ENCODE data around the gene SLC7A6. TPM values are rescaled to one million over a fixed set of nuclear protein-coding genes. Genes with fewer than 3 reads are reported as not detected.

Gene SLC7A6
- total and polyA plus RNA-seq, 5 donors from 2014 or later, result 10.7 to 141 (median 18.8) TPM

DNA sequence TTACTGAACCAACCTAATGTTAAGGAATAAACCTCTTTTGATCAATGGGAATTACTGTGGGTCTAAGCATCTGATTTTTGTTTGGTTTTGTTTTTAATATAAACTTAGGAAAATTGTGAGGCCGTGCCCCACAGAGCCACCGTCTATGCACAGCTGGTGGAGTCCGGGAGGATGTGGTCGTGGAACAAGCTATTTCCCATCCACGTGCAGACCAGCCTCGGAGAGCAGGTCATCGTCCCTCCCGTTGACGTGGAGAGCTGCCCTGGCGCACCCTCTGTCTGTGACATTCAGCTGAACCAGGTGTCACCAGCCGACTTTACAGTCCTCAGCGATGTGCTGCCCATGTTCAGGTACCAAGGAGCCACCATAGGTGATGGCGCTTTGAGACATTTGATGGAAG lies 74.9 kb downstream of the SLC7A6 start:
- Mint-ChIP-seq H3K27ac (no peak overlapping the region), H3K4me1 (peaks cover 0 to 4% (median under 1%) of the 10 kb centered on the region in 4 donors), H3K36me3 (peaks cover 55% of the 10 kb centered on the region), H3K27me3 (no peaks in the 10 kb centered on the region), H3K4me3 (no peak overlapping the region), H3K9me3 (no peaks in the 10 kb centered on the region)
- no peaks in the 10 kb centered on the region for H3K9me3 ChIP-seq (ENCODE audit: control insufficient read depth in 2 of 2, low read length in 2 of 2)
- H3K4me1 ChIP-seq (ENCODE audit: control insufficient read depth, insufficient read depth, low read length, poor library complexity, severe bottlenecking), result no peaks in the 10 kb centered on the region
- no peak overlapping the region for H3K27ac ChIP-seq (ENCODE audit: insufficient read depth, low read length, poor library complexity, severe bottlenecking)
- DNase-seq (no peak), ATAC-seq (ENCODE audit: low read depth in 2 of 2) (no peak)
- no peaks in the 10 kb centered on the region for H3K27me3 ChIP-seq (ENCODE audit: control insufficient read depth, insufficient read depth, low read length)
- no peak overlapping the region for H3K4me3 ChIP-seq (ENCODE audit: low read depth, low read length)
- peaks cover 57% of the 10 kb centered on the region for H3K36me3 ChIP-seq (ENCODE audit: control insufficient read depth, insufficient read depth, low read length)

GRCh38 chr16:68342620-68343019 lies 78.3 kb downstream of the SLC7A6 start:
- Mint-ChIP-seq H3K4me1 (peaks cover 0 to 3% (median 1%) of the 10 kb centered on the region in 4 donors), H3K4me3 (no peak overlapping the region), H3K27me3 (no peaks in the 10 kb centered on the region), H3K27ac (no peak overlapping the region), H3K9me3 (no peaks in the 10 kb centered on the region), H3K36me3 (peaks cover 54% of the 10 kb centered on the region)
- H3K4me3 ChIP-seq (ENCODE audit: low read depth, low read length), result no peak overlapping the region
- H3K4me1 ChIP-seq (ENCODE audit: control insufficient read depth, insufficient read depth, low read length, poor library complexity, severe bottlenecking), result no peaks in the 10 kb centered on the region
- DNase-seq (no peak), ATAC-seq (ENCODE audit: low read depth in 2 of 2) (no peak)
- H3K9me3 ChIP-seq (ENCODE audit: control insufficient read depth in 2 of 2, low read length in 2 of 2), result no peaks in the 10 kb centered on the region
- H3K27ac ChIP-seq (ENCODE audit: insufficient read depth, low read length, poor library complexity, severe bottlenecking), result no peak overlapping the region
- H3K36me3 ChIP-seq (ENCODE audit: control insufficient read depth, insufficient read depth, low read length), result peaks cover 77% of the 10 kb centered on the region
- H3K27me3 ChIP-seq (ENCODE audit: control insufficient read depth, insufficient read depth, low read length), result no peaks in the 10 kb centered on the region

DNA sequence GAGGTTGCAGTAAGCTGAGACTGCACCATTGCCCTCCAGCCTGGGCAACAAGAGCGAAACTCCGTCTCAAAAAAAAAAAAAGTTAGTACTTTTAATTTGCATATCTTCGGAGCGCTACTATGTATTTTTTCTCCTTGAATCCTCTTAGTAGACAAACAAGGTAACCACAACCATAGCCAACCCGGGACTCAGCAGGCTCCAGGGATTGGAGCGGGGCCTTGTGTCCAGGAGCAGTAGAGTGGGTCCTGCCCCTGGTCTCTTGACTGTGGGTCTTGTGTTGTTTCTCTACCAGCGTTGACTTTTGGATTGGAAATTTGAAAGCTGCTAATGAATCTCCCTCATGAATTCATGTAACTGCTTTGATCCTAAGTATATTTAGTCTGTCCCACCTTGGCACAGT lies 78.8 kb downstream of the SLC7A6 start:
- DNase-seq, result no peak
- Histone ChIP-seq H3K27ac (ENCODE audit: insufficient read depth, low read length, poor library complexity, severe bottlenecking) (no peak overlapping the region), H3K36me3 (ENCODE audit: control insufficient read depth, insufficient read depth, low read length) (peaks cover 77% of the 10 kb centered on the region), H3K4me1 (ENCODE audit: control insufficient read depth, insufficient read depth, low read length, poor library complexity, severe bottlenecking) (no peaks in the 10 kb centered on the region), H3K9me3 (ENCODE audit: control insufficient read depth in 2 of 2, low read length in 2 of 2) (no peaks in the 10 kb centered on the region), H3K27me3 (ENCODE audit: control insufficient read depth, insufficient read depth, low read length) (no peaks in the 10 kb centered on the region), H3K4me3 (ENCODE audit: low read depth, low read length) (no peak overlapping the region)
- Mint-ChIP-seq H3K9me3 (no peaks in the 10 kb centered on the region), H3K4me3 (no peak overlapping the region), H3K27me3 (no peaks in the 10 kb centered on the region), H3K27ac (peak overlapping the region in 1 of 3 donors; percentile 38), H3K36me3 (peaks cover 54% of the 10 kb centered on the region), H3K4me1 (peaks cover 0 to 3% (median 3%) of the 10 kb centered on the region in 4 donors)
- no peak for ATAC-seq (ENCODE audit: low read depth in 2 of 2)

- no peaks in the 10 kb centered on the region for H3K9me3 ChIP-seq (ENCODE audit: control insufficient read depth in 2 of 2, low read length in 2 of 2)
- H3K4me3 ChIP-seq (ENCODE audit: low read depth, low read length), result no peak overlapping the region
- Mint-ChIP-seq H3K36me3 (peaks cover 58% of the 10 kb centered on the region), H3K27me3 (no peaks in the 10 kb centered on the region), H3K9me3 (no peaks in the 10 kb centered on the region), H3K27ac (no peak overlapping the region), H3K4me3 (no peak overlapping the region), H3K4me1 (peaks cover 0 to 4% (median 3%) of the 10 kb centered on the region in 4 donors)
- no peak overlapping the region for H3K27ac ChIP-seq (ENCODE audit: insufficient read depth, low read length, poor library complexity, severe bottlenecking)
- H3K36me3 ChIP-seq (ENCODE audit: control insufficient read depth, insufficient read depth, low read length), result peaks cover 78% of the 10 kb centered on the region
- no peaks in the 10 kb centered on the region for H3K27me3 ChIP-seq (ENCODE audit: control insufficient read depth, insufficient read depth, low read length)
- DNase-seq (no peak), ATAC-seq (ENCODE audit: low read depth in 2 of 2) (no peak)
- no peaks in the 10 kb centered on the region for H3K4me1 ChIP-seq (ENCODE audit: control insufficient read depth, insufficient read depth, low read length, poor library complexity, severe bottlenecking)
Observed at GRCh38 chr16:68344252-68344651, 79.9 kb downstream of the SLC7A6 start.

- H3K36me3 Mint-ChIP-seq, result peaks cover 49% of the 10 kb centered on the region
- Histone ChIP-seq H3K27ac (ENCODE audit: insufficient read depth, low read length, poor library complexity, severe bottlenecking) (no peak overlapping the region), H3K9me3 (ENCODE audit: control insufficient read depth in 2 of 2, low read length in 2 of 2) (no peaks in the 10 kb centered on the region), H3K27me3 (ENCODE audit: control insufficient read depth, insufficient read depth, low read length) (no peaks in the 10 kb centered on the region), H3K36me3 (ENCODE audit: control insufficient read depth, insufficient read depth, low read length) (peaks cover 77% of the 10 kb centered on the region), H3K4me3 (ENCODE audit: low read depth, low read length) (no peak overlapping the region), H3K4me1 (ENCODE audit: control insufficient read depth, insufficient read depth, low read length, poor library complexity, severe bottlenecking) (no peaks in the 10 kb centered on the region)
- ATAC-seq (ENCODE audit: low read depth in 2 of 2) (peak in 1 of 2 donors; percentile 34), DNase-seq (no peak)
- H3K9me3 Mint-ChIP-seq, result no peaks in the 10 kb centered on the region
- no peaks in the 10 kb centered on the region for H3K27me3 Mint-ChIP-seq
- H3K4me3 Mint-ChIP-seq, result no peak overlapping the region
- no peak overlapping the region for H3K27ac Mint-ChIP-seq
- H3K4me1 Mint-ChIP-seq, result peaks cover 0 to 4% (median 3%) of the 10 kb centered on the region in 4 donors
Observed at GRCh38 chr16:68345351-68345810, 81.1 kb downstream of the SLC7A6 start.

- H3K36me3 Mint-ChIP-seq, result peaks cover 44% of the 10 kb centered on the region
- H3K9me3 Mint-ChIP-seq, result no peaks in the 10 kb centered on the region
- no peak overlapping the region for H3K4me3 Mint-ChIP-seq
- Histone ChIP-seq H3K9me3 (ENCODE audit: control insufficient read depth in 2 of 2, low read length in 2 of 2) (no peaks in the 10 kb centered on the region), H3K27me3 (ENCODE audit: control insufficient read depth, insufficient read depth, low read length) (no peaks in the 10 kb centered on the region), H3K36me3 (ENCODE audit: control insufficient read depth, insufficient read depth, low read length) (peaks cover 76% of the 10 kb centered on the region), H3K27ac (ENCODE audit: insufficient read depth, low read length, poor library complexity, severe bottlenecking) (no peak overlapping the region), H3K4me3 (ENCODE audit: low read depth, low read length) (no peak overlapping the region), H3K4me1 (ENCODE audit: control insufficient read depth, insufficient read depth, low read length, poor library complexity, severe bottlenecking) (no peaks in the 10 kb centered on the region)
- H3K27ac Mint-ChIP-seq, result peak overlapping the region in 2 of 3 donors; percentile 10 to 67
- no peaks in the 10 kb centered on the region for H3K27me3 Mint-ChIP-seq
- ATAC-seq (ENCODE audit: low read depth in 2 of 2) (no peak), DNase-seq (no peak)
- H3K4me1 Mint-ChIP-seq, result peaks cover 0 to 6% (median 3%) of the 10 kb centered on the region in 4 donors
Observed at GRCh38 chr16:68345958-68346635, 81.8 kb downstream of the SLC7A6 start.

GRCh38 chr16:68346892-68347480 lies 82.7 kb downstream of the SLC7A6 start:
- Mint-ChIP-seq H3K27me3 (no peaks in the 10 kb centered on the region), H3K9me3 (no peaks in the 10 kb centered on the region), H3K4me3 (no peak overlapping the region), H3K27ac (peak overlapping the region; percentile 20 to 82 (median 67)), H3K36me3 (peaks cover 45% of the 10 kb centered on the region), H3K4me1 (peaks cover 0 to 6% (median 3%) of the 10 kb centered on the region in 4 donors)
- H3K27me3 ChIP-seq (ENCODE audit: control insufficient read depth, insufficient read depth, low read length), result no peaks in the 10 kb centered on the region
- no peak for DNase-seq
- H3K27ac ChIP-seq (ENCODE audit: insufficient read depth, low read length, poor library complexity, severe bottlenecking), result no peak overlapping the region
- ATAC-seq (ENCODE audit: low read depth in 2 of 2), result no peak
- H3K9me3 ChIP-seq (ENCODE audit: control insufficient read depth in 2 of 2, low read length in 2 of 2), result no peaks in the 10 kb centered on the region
- H3K4me3 ChIP-seq (ENCODE audit: low read depth, low read length), result no peak overlapping the region
- H3K4me1 ChIP-seq (ENCODE audit: control insufficient read depth, insufficient read depth, low read length, poor library complexity, severe bottlenecking), result no peaks in the 10 kb centered on the region
- peaks cover 82% of the 10 kb centered on the region for H3K36me3 ChIP-seq (ENCODE audit: control insufficient read depth, insufficient read depth, low read length)

DNA sequence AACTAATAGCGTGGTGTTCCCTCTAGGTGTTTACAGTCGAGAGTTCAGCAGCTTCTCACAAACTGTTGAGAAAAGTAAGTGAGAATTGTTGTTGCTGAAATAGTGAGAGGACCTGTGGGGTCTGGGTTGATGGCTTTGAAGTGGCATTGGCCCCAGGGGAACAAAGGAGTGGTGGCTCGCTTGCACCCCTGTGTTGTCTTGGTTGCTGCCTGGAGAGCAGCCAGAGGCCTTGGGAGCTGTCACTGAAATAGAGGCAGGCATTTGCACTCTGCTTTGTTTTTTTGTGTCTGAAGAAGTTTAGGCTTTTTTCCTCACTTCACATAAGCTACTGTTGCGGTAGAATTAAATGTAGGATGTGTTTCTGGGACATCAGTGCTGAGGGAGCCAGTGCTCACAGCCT lies 83.3 kb downstream of the SLC7A6 start:
- ATAC-seq (ENCODE audit: low read depth in 2 of 2), result no peak
- H3K4me1 Mint-ChIP-seq, result peaks cover 0 to 6% (median 3%) of the 10 kb centered on the region in 4 donors
- H3K9me3 Mint-ChIP-seq, result no peaks in the 10 kb centered on the region
- no peaks in the 10 kb centered on the region for H3K27me3 ChIP-seq (ENCODE audit: control insufficient read depth, insufficient read depth, low read length)
- no peak overlapping the region for H3K27ac ChIP-seq (ENCODE audit: insufficient read depth, low read length, poor library complexity, severe bottlenecking)
- no peak overlapping the region for H3K4me3 Mint-ChIP-seq
- no peak overlapping the region for H3K4me3 ChIP-seq (ENCODE audit: low read depth, low read length)
- peaks cover 83% of the 10 kb centered on the region for H3K36me3 ChIP-seq (ENCODE audit: control insufficient read depth, insufficient read depth, low read length)
- H3K27ac Mint-ChIP-seq, result peak overlapping the region in 1 of 3 donors; percentile 67
- peaks cover 45% of the 10 kb centered on the region for H3K36me3 Mint-ChIP-seq
- H3K27me3 Mint-ChIP-seq, result no peaks in the 10 kb centered on the region
- no peak for DNase-seq
- H3K9me3 ChIP-seq (ENCODE audit: control insufficient read depth in 2 of 2, low read length in 2 of 2), result no peaks in the 10 kb centered on the region
- no peaks in the 10 kb centered on the region for H3K4me1 ChIP-seq (ENCODE audit: control insufficient read depth, insufficient read depth, low read length, poor library complexity, severe bottlenecking)

Data from CD4-positive, CD25-positive, alpha-beta regulatory T cell (primary cell).